NCI-H187 treated with DMSO at 0.1 percent for 48 hours (cell line): ENCODE results near the gene HAUS6.
"Not testable (repeated sequence)": the region's sequence is repeated elsewhere in the genome, so short reads cannot be mapped to it uniquely, and the experiment has no call there.

Source experiments
- DNase-seq: peaks from one replicate; lab custom pipeline; 2025; lab: John Stamatoyannopoulos, UW

The HAUS6 gene

GRCh38 chr9:19116107-19116790, 13.5 kb upstream of the HAUS6 start:
- DNase-seq, result no peak

GRCh38 chr9:19114680-19115270, 12.1 kb upstream of the HAUS6 start:
- DNase-seq, result no peak

- DNase-seq, result no peak
Observed at GRCh38 chr9:19113964-19114679, 11.4 kb upstream of the HAUS6 start.

GRCh38 chr9:19113064-19113611, 10.4 kb upstream of the HAUS6 start:
- not testable (repeated sequence) for DNase-seq

GRCh38 chr9:19108038-19108437, 5.3 kb upstream of the HAUS6 start:
- no peak for DNase-seq

- no peak for DNase-seq
Observed at GRCh38 chr9:19104515-19105282, 2.0 kb upstream of the HAUS6 start.

- DNase-seq, result no peak
Observed at GRCh38 chr9:19102181-19102630, 498 bp downstream of the HAUS6 start.

GRCh38 chr9:19101203-19101602, 1.5 kb downstream of the HAUS6 start:
- no peak for DNase-seq

- DNase-seq, result not testable (repeated sequence)
Observed at GRCh38 chr9:19097431-19097830, 5.3 kb downstream of the HAUS6 start.

GRCh38 chr9:19087106-19088000, 15.4 kb downstream of the HAUS6 start:
- no peak for DNase-seq

- no peak for DNase-seq
Observed at GRCh38 chr9:19085295-19085694, 17.4 kb downstream of the HAUS6 start.

GRCh38 chr9:19074836-19075235, 27.9 kb downstream of the HAUS6 start:
- DNase-seq, result no peak

- no peak for DNase-seq
Observed at GRCh38 chr9:19074229-19074628, 28.5 kb downstream of the HAUS6 start.

GRCh38 chr9:19057033-19057432, 45.7 kb downstream of the HAUS6 start:
- DNase-seq, result no peak

GRCh38 chr9:19050637-19051591, 51.8 kb downstream of the HAUS6 start:
- no peak for DNase-seq

- DNase-seq, result no peak
Observed at GRCh38 chr9:19049917-19050636, 52.6 kb downstream of the HAUS6 start.

GRCh38 chr9:19048966-19049916, 53.5 kb downstream of the HAUS6 start, which contains the start of gene RRAGA:
RRAGA (plus strand) TSS chr9:19049427; CDS start chr9:19049660, 233 bp downstream.
- peak; percentile 90 for DNase-seq

GRCh38 chr9:19036611-19037010, 66.1 kb downstream of the HAUS6 start:
- no peak for DNase-seq
